Panc1 (cell line): Measurements from ENCODE around the gene GJA4.

ENCODE experiments used
- POLR2AphosphoS5 ChIP-seq: IDR thresholded peaks from 2 replicates; pipeline ENCODE4 v1.6.1; 2012; ENCODE audit warnings: mild to moderate bottlenecking, low read depth, low read length, moderate library complexity
- SIN3A ChIP-seq: IDR thresholded peaks from 2 replicates; pipeline ENCODE4 v1.6.1; 2012; ENCODE audit warnings: low read depth, mild to moderate bottlenecking, low read length, moderate library complexity, borderline replicate concordance; ENCODE audit not compliant: insufficient read depth
- TCF7L2 ChIP-seq: IDR thresholded peaks from 2 replicates; pipeline ENCODE4 v1.6.1; 2011; ENCODE audit warnings: mild to moderate bottlenecking, low read depth, low read length, inconsistent platforms
- TF ChIP-seq, protein P1 (sequence below): fragments of 450-650 bp; IDR thresholded peaks from 2 replicates; pipeline ENCODE4 v1.5.1; 2017; ENCODE audit warnings: mild to moderate bottlenecking
- TF ChIP-seq, protein P2 (sequence below), 2 experiments: IDR thresholded peaks; 2 replicates each; pipeline ENCODE4 v1.6.1; 2011 to 2012; ENCODE audit warnings: low read depth in 2 of 2, control low read depth in 1 of 2, low read length in 1 of 2, mild to moderate bottlenecking in 1 of 2, moderate library complexity in 1 of 2; ENCODE audit not compliant: insufficient read depth in 1 of 2

- TF ChIP-seq, protein P1, sequence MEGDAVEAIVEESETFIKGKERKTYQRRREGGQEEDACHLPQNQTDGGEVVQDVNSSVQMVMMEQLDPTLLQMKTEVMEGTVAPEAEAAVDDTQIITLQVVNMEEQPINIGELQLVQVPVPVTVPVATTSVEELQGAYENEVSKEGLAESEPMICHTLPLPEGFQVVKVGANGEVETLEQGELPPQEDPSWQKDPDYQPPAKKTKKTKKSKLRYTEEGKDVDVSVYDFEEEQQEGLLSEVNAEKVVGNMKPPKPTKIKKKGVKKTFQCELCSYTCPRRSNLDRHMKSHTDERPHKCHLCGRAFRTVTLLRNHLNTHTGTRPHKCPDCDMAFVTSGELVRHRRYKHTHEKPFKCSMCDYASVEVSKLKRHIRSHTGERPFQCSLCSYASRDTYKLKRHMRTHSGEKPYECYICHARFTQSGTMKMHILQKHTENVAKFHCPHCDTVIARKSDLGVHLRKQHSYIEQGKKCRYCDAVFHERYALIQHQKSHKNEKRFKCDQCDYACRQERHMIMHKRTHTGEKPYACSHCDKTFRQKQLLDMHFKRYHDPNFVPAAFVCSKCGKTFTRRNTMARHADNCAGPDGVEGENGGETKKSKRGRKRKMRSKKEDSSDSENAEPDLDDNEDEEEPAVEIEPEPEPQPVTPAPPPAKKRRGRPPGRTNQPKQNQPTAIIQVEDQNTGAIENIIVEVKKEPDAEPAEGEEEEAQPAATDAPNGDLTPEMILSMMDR: no peak
- TF ChIP-seq TCF7L2: no peak
- TF ChIP-seq SIN3A: no peak
- no peak for TF ChIP-seq POLR2AphosphoS5
- TF ChIP-seq, protein P2, sequence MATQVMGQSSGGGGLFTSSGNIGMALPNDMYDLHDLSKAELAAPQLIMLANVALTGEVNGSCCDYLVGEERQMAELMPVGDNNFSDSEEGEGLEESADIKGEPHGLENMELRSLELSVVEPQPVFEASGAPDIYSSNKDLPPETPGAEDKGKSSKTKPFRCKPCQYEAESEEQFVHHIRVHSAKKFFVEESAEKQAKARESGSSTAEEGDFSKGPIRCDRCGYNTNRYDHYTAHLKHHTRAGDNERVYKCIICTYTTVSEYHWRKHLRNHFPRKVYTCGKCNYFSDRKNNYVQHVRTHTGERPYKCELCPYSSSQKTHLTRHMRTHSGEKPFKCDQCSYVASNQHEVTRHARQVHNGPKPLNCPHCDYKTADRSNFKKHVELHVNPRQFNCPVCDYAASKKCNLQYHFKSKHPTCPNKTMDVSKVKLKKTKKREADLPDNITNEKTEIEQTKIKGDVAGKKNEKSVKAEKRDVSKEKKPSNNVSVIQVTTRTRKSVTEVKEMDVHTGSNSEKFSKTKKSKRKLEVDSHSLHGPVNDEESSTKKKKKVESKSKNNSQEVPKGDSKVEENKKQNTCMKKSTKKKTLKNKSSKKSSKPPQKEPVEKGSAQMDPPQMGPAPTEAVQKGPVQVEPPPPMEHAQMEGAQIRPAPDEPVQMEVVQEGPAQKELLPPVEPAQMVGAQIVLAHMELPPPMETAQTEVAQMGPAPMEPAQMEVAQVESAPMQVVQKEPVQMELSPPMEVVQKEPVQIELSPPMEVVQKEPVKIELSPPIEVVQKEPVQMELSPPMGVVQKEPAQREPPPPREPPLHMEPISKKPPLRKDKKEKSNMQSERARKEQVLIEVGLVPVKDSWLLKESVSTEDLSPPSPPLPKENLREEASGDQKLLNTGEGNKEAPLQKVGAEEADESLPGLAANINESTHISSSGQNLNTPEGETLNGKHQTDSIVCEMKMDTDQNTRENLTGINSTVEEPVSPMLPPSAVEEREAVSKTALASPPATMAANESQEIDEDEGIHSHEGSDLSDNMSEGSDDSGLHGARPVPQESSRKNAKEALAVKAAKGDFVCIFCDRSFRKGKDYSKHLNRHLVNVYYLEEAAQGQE (IDR thresholded peaks at IDR 0.05; ENCODE audit: insufficient read depth in 1 of 2, low read depth in 2 of 2, low read length in 1 of 2): no peak
These were observed 10.9 kb upstream of the GJA4 start for GRCh38 chr1:34781844-34782391.
